Thyroid gland (tissue), 4 donors: Measurements from ENCODE around the gene GADL1. TPM values are rescaled to one million over a fixed set of nuclear protein-coding genes. Genes with fewer than 3 reads are reported as not detected.

Source experiments
- DNase-seq, 2 donors: peaks; one replicate each; pipeline ENCODE4 v3.0.0-alpha.2; 2019
- H3K27ac ChIP-seq, 3 donors: fragments of 200-600 bp; sonication (generic); 1 replicate in 2 of 3; 2 replicates in 1 of 3; pipeline ENCODE4 v1.5.1; 2016 to 2019; ENCODE audit warnings: mild to moderate bottlenecking in 1 of 3, moderate library complexity in 1 of 3
- H3K27me3 ChIP-seq: fragments of 200-600 bp; sonication (generic); one replicate; pipeline ENCODE4 v1.5.1; 2019
- H3K36me3 ChIP-seq, 2 donors: fragments of 200-600 bp; sonication (generic); one replicate each; pipeline ENCODE4 v1.5.1; 2016 to 2019
- H3K4me1 ChIP-seq, 2 donors: fragments of 200-600 bp; sonication (generic); one replicate each; pipeline ENCODE4 v1.5.1; 2017 to 2019
- H3K4me3 ChIP-seq, 3 donors: fragments of 200-600 bp; sonication (generic); replicated peaks in 1 of 3; 1 replicate in 2 of 3; 2 replicates in 1 of 3; pipeline ENCODE4 v1.5.1; 2016; ENCODE audit warnings: mild to moderate bottlenecking in 1 of 3
- H3K9me3 ChIP-seq: fragments of 200-600 bp; sonication (generic); one replicate; pipeline ENCODE4 v1.5.1; 2017
- POLR2A ChIP-seq, 2 donors: fragments of 450-650 bp; IDR thresholded peaks; one replicate each; pipeline ENCODE4 v1.6.1; 2017; ENCODE audit warnings: antibody characterized with exemption in 2 of 2, mild to moderate bottlenecking in 2 of 2, moderate library complexity in 1 of 2
- whole genome bisulfite sequencing, 2 donors: methylation state at CpG; one replicate each; pipeline ENCODE4 v1.1.5; 2017; 5-methylcytosine and 5-hydroxymethylcytosine counted together
- intact Hi-C: fragments of 100-400 bp; cut with DNase I; formaldehyde crosslinking; loops from one replicate; pipeline ENCODE4 v1.15.1; 2023
- total RNA-seq, 4 donors: library from RNA; depleted of rRNA; stranded (reverse); fragments of >200 nt; gene quantifications; one replicate each; pipeline ENCODE4 v1.2.3, GENCODE V29; 2016
- TF ChIP-seq, protein P1 (sequence below), 6 experiments: fragments of 200-600 bp in 3 of 6; fragments of 450-650 bp in 3 of 6; sonication (generic) in 3 of 6; IDR thresholded peaks; one replicate each; pipeline ENCODE4 v1.5.1; 2016 to 2019; ENCODE audit warnings: antibody characterized with exemption in 6 of 6, mild to moderate bottlenecking in 2 of 6, inconsistent platforms in 1 of 6, moderate library complexity in 1 of 6

Gene GADL1
- total RNA-seq, 4 donors from 2014 or later, result not detected

GRCh38 chr3:30826531-30826942 is 67.9 kb downstream of the GADL1 start:
- no peak overlapping the region for H3K27ac ChIP-seq
- no peaks in the 10 kb centered on the region for H3K36me3 ChIP-seq
- no peaks in the 10 kb centered on the region for H3K4me1 ChIP-seq
- no peaks in the 10 kb centered on the region for H3K9me3 ChIP-seq
- no peak for DNase-seq
- no peak overlapping the region for H3K4me3 ChIP-seq
- TF ChIP-seq POLR2A (IDR thresholded peaks at IDR 0.05), result no peak
- TF ChIP-seq, protein P1, sequence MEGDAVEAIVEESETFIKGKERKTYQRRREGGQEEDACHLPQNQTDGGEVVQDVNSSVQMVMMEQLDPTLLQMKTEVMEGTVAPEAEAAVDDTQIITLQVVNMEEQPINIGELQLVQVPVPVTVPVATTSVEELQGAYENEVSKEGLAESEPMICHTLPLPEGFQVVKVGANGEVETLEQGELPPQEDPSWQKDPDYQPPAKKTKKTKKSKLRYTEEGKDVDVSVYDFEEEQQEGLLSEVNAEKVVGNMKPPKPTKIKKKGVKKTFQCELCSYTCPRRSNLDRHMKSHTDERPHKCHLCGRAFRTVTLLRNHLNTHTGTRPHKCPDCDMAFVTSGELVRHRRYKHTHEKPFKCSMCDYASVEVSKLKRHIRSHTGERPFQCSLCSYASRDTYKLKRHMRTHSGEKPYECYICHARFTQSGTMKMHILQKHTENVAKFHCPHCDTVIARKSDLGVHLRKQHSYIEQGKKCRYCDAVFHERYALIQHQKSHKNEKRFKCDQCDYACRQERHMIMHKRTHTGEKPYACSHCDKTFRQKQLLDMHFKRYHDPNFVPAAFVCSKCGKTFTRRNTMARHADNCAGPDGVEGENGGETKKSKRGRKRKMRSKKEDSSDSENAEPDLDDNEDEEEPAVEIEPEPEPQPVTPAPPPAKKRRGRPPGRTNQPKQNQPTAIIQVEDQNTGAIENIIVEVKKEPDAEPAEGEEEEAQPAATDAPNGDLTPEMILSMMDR (IDR thresholded peaks at IDR 0.05), result no peak
- 42 to 47% methylated on average over 2 of the region's 2 CpGs for WGBS, 2 donors
- intact Hi-C loops, result no loop called here
- H3K27me3 ChIP-seq, result no peaks in the 10 kb centered on the region

- Histone ChIP-seq H3K27me3 (no peaks in the 10 kb centered on the region), H3K4me3 (no peak overlapping the region), H3K36me3 (no peaks in the 10 kb centered on the region), H3K4me1 (no peaks in the 10 kb centered on the region), H3K9me3 (no peaks in the 10 kb centered on the region), H3K27ac (no peak overlapping the region)
- intact Hi-C loops, result no loop called here
- DNase-seq, result no peak
- TF ChIP-seq POLR2A (IDR thresholded peaks at IDR 0.05), result no peak
- TF ChIP-seq, protein P1 (IDR thresholded peaks at IDR 0.05), result no peak
- 74 to 76% methylated on average over 3 of the region's 3 CpGs for WGBS, 2 donors
Observed at GRCh38 chr3:30819067-30819798, 75.2 kb downstream of the GADL1 start.

- DNase-seq, result no peak
- Histone ChIP-seq H3K27ac (no peak overlapping the region), H3K9me3 (no peaks in the 10 kb centered on the region), H3K4me3 (no peak overlapping the region), H3K27me3 (no peaks in the 10 kb centered on the region), H3K36me3 (no peaks in the 10 kb centered on the region), H3K4me1 (no peaks in the 10 kb centered on the region)
- 81 to 83% methylated on average over 4 of the region's 4 CpGs for WGBS, 2 donors
- no peak for TF ChIP-seq POLR2A (IDR thresholded peaks at IDR 0.05)
- intact Hi-C loops, result no loop called here
Observed at GRCh38 chr3:30813734-30814133, 80.7 kb downstream of the GADL1 start.

- no peaks in the 10 kb centered on the region for H3K9me3 ChIP-seq
- TF ChIP-seq POLR2A (IDR thresholded peaks at IDR 0.05), result no peak
- TF ChIP-seq, protein P1 (IDR thresholded peaks at IDR 0.05), result no peak
- H3K4me1 ChIP-seq, result no peaks in the 10 kb centered on the region
- no peak for DNase-seq
- no peaks in the 10 kb centered on the region for H3K27me3 ChIP-seq
- no peak overlapping the region for H3K27ac ChIP-seq
- H3K4me3 ChIP-seq, result no peak overlapping the region
- H3K36me3 ChIP-seq, result no peaks in the 10 kb centered on the region
- 69 to 81% methylated on average over 4 of the region's 4 CpGs for WGBS, 2 donors
- intact Hi-C loops, result no loop called here
Observed at GRCh38 chr3:30811151-30811795, 83.2 kb downstream of the GADL1 start.

- Histone ChIP-seq H3K36me3 (no peaks in the 10 kb centered on the region), H3K4me1 (no peaks in the 10 kb centered on the region), H3K9me3 (no peaks in the 10 kb centered on the region), H3K27me3 (no peaks in the 10 kb centered on the region), H3K4me3 (no peak overlapping the region), H3K27ac (no peak overlapping the region)
- intact Hi-C loops, result no loop called here
- 75 to 80% methylated on average over 6 of the region's 6 CpGs for WGBS, 2 donors
- TF ChIP-seq, protein P1 (IDR thresholded peaks at IDR 0.05), result no peak
- TF ChIP-seq POLR2A (IDR thresholded peaks at IDR 0.05), result no peak
- DNase-seq, result no peak
Observed at GRCh38 chr3:30810625-30811024, 83.8 kb downstream of the GADL1 start.
